ENCODE data around the gene COL4A2. TPM values are rescaled to one million over a fixed set of nuclear protein-coding genes. Genes with fewer than 3 reads are reported as not detected.

Gene COL4A2
- total RNA-seq, 1 donor from 2014 or later: not detected

- intact Hi-C loops (cut with micrococcal nuclease): loop anchor here (10.0 kb wide), 1 partner anchor 67 kb away; no protein-coding TSS in a partner anchor
- Mint-ChIP-seq H3K36me3 (ENCODE audit: low read depth) (no peaks in the 10 kb centered on the region), H3K4me1 (ENCODE audit: low read depth) (no peaks in the 10 kb centered on the region), H3K4me3 (ENCODE audit: low read depth) (no peak overlapping the region), H3K9me3 (no peaks in the 10 kb centered on the region), H3K27ac (no peak overlapping the region), H3K27me3 (ENCODE audit: low read depth) (peaks cover 10% of the 10 kb centered on the region)
- no peak for DNase-seq (ENCODE audit: low spot score)
Observed at GRCh38 chr13:110347535-110348308, 40.6 kb downstream of the COL4A2 start.

DNA sequence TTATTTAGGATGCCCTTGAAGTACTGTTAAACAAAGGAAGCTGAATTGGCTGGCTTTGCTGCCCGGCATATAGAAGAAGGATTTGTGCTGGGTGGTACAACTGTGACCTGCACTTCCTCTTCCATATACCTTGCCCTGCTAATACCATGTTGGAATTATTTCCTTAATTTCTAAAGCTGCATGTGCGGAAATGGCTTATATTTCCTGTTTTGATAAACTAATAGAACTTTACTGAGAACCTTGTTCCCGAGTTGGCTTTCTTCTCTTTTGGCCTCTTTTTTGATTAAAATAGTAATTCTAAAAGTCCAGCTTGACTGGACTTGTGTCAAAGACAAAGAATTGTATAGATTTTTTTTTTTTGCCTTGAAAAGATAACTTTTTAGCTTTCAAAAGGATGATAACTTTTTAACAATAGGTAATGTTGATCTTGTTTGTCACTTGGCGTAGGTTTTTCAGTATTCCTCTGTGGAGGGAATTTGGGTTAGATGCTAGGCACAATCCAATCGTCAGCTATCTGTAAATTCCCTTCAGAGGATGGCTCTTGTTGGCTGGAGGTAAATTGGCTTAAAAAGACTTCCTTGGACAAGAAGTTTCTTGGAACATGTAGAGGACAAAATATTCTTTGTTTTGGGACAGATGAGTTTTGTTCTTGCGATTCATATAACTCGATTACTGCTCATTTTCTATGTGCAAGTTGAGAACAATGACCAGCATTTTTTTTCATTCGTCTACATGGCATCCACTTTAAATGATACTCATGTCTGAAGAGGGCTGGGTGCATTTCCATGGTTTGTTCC is 41.4 kb downstream of the COL4A2 start:
- DNase-seq (ENCODE audit: low spot score): no peak
- Mint-ChIP-seq H3K9me3 (no peaks in the 10 kb centered on the region), H3K4me3 (ENCODE audit: low read depth) (no peak overlapping the region), H3K36me3 (ENCODE audit: low read depth) (no peaks in the 10 kb centered on the region), H3K27me3 (ENCODE audit: low read depth) (peaks cover 10% of the 10 kb centered on the region), H3K4me1 (ENCODE audit: low read depth) (no peaks in the 10 kb centered on the region), H3K27ac (no peak overlapping the region)
- intact Hi-C loops (cut with micrococcal nuclease): loop anchor here (10.0 kb wide), 1 partner anchor 66 kb away; no protein-coding TSS in a partner anchor

DNA sequence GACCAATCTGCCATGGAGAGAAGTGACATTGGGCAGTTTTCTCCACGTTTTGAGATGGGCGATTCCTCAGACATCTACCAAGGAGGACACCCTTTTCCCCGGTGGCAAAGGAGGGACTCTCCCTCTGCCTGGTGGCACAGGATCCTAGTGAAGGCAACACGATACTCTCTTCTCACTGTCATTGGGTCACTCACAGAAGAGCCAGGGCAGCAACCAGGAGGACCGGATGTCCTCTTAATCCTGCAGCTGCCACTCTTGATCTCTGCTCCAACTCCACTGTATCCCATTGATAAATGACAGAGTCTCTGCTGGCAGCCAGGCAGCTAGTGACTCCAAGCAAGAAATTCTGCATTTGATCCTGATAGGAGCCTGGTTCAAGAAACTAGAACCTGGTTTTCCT is 42.2 kb downstream of the COL4A2 start:
- no peaks in the 10 kb centered on the region for H3K4me1 Mint-ChIP-seq (ENCODE audit: low read depth)
- no peaks in the 10 kb centered on the region for H3K36me3 Mint-ChIP-seq (ENCODE audit: low read depth)
- intact Hi-C loops (cut with micrococcal nuclease): loop anchor here (10.0 kb wide), 1 partner anchor 66 kb away; no protein-coding TSS in a partner anchor
- no peak overlapping the region for H3K4me3 Mint-ChIP-seq (ENCODE audit: low read depth)
- no peak for DNase-seq (ENCODE audit: low spot score)
- no peak overlapping the region for H3K27ac Mint-ChIP-seq
- H3K9me3 Mint-ChIP-seq: no peaks in the 10 kb centered on the region
- peaks cover 7% of the 10 kb centered on the region for H3K27me3 Mint-ChIP-seq (ENCODE audit: low read depth)

- Mint-ChIP-seq H3K9me3 (no peaks in the 10 kb centered on the region), H3K27me3 (ENCODE audit: low read depth) (peaks cover 7% of the 10 kb centered on the region), H3K4me3 (ENCODE audit: low read depth) (no peak overlapping the region), H3K4me1 (ENCODE audit: low read depth) (no peaks in the 10 kb centered on the region), H3K27ac (no peak overlapping the region), H3K36me3 (ENCODE audit: low read depth) (no peaks in the 10 kb centered on the region)
- DNase-seq (ENCODE audit: low spot score): no peak
- intact Hi-C loops (cut with micrococcal nuclease): no loop called here
Observed at GRCh38 chr13:110350049-110350448, 43.0 kb downstream of the COL4A2 start.

- intact Hi-C loops (cut with micrococcal nuclease): no loop called here
- no peak overlapping the region for H3K4me3 Mint-ChIP-seq (ENCODE audit: low read depth)
- H3K9me3 Mint-ChIP-seq: no peaks in the 10 kb centered on the region
- DNase-seq (ENCODE audit: low spot score): no peak
- H3K4me1 Mint-ChIP-seq (ENCODE audit: low read depth): no peaks in the 10 kb centered on the region
- H3K36me3 Mint-ChIP-seq (ENCODE audit: low read depth): no peaks in the 10 kb centered on the region
- H3K27ac Mint-ChIP-seq: no peak overlapping the region
- H3K27me3 Mint-ChIP-seq (ENCODE audit: low read depth): peaks cover 7% of the 10 kb centered on the region
Observed at GRCh38 chr13:110350509-110350908, 43.4 kb downstream of the COL4A2 start.

DNA sequence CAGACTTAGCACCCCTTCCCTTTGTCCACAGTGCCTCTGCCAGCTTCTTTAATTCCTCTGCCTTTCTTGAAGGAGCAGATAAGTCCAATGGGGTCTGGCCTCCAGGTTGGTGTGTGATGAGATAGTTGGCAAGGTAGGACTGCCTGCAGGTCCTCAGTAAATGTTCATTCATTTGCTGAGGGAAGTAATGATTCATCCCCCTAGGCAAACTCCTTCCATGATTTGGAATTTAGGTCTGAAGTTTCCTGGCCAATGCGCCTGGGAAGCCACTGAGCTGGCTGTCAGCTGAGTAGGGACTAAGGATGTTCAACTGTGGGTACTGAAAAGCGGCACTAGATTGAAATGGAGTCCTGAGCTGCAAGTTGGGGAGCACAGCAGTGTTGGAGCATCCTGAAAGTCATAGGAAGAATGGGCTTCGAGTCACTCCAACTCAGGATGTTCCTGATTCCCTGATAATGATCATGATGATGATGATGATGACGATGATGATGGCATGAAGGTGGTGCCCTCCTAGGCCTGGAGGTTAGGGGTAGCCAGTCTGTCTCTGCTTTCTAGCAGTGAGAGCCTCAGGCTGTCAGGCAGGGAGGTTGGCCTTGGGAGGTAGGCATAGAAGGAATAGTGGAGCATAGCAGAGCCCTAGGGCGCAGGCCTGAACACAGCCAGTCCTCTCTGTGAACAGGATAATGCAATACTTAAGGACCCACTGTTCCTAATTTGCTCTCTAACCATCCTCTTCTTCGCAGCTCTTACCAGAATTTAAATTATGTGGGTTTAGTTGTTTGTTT is 44.7 kb downstream of the COL4A2 start:
- Mint-ChIP-seq H3K27me3 (ENCODE audit: low read depth) (peaks cover 7% of the 10 kb centered on the region), H3K36me3 (ENCODE audit: low read depth) (no peaks in the 10 kb centered on the region), H3K4me3 (ENCODE audit: low read depth) (no peak overlapping the region), H3K27ac (no peak overlapping the region), H3K4me1 (ENCODE audit: low read depth) (no peaks in the 10 kb centered on the region), H3K9me3 (no peaks in the 10 kb centered on the region)
- intact Hi-C loops (cut with micrococcal nuclease): no loop called here
- no peak for DNase-seq (ENCODE audit: low spot score)

DNA sequence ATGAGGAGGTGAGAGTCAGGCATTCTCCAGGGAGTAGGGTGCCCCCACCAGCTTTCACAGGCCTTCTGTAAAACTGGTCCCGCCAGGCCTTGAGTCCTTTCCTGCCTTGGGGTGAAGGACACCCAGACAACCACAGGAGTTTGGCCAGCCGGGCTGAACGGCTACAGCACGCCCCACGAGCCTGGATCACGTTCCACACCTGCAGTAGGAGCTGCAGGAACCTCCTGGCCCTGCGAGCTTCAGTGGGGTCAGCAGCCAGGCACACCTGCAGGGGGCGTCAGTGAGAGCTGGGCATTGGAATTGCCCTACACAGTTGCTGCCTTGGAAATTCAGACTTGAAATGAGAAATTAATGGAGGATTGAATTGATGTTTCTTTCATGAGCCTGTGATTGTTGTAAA is 45.7 kb downstream of the COL4A2 start:
- Mint-ChIP-seq H3K27me3 (ENCODE audit: low read depth) (peaks cover 7% of the 10 kb centered on the region), H3K4me1 (ENCODE audit: low read depth) (no peaks in the 10 kb centered on the region), H3K36me3 (ENCODE audit: low read depth) (no peaks in the 10 kb centered on the region), H3K9me3 (no peaks in the 10 kb centered on the region), H3K4me3 (ENCODE audit: low read depth) (no peak overlapping the region), H3K27ac (no peak overlapping the region)
- no peak for DNase-seq (ENCODE audit: low spot score)
- intact Hi-C loops (cut with micrococcal nuclease): no loop called here

DNA sequence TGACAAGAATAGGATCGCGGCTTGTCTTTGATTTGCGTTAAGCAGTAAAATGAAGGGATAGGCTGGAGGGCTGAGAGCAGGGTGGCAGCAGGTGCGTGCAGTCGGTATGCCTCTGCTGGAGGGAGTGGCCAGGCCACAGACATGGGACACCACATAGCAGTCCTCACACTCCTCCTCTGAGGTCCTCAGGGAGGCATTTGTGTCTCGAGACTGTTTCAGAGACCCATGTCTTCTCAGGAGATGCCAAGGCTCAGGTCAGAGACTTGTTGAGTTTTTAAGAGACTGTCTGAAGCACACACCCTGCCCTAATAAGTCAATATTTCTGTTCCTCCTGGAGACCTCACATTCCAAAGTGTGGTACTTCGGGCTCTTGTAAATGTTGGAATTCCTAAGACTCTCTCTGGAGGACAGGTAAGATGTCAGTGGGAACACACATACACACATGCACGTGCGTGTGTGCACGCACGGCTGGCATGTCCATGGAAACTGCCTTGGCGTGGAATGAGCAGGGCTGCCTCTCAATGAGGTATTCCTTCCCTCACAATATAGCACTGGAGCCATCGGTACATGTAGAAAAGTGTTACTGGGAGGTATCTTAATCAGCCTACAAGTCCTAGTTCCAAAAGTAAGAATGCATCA is 46.4 kb downstream of the COL4A2 start:
- Mint-ChIP-seq H3K36me3 (ENCODE audit: low read depth) (no peaks in the 10 kb centered on the region), H3K4me3 (ENCODE audit: low read depth) (no peak overlapping the region), H3K9me3 (no peaks in the 10 kb centered on the region), H3K4me1 (ENCODE audit: low read depth) (no peaks in the 10 kb centered on the region), H3K27me3 (ENCODE audit: low read depth) (peaks cover 3% of the 10 kb centered on the region), H3K27ac (no peak overlapping the region)
- intact Hi-C loops (cut with micrococcal nuclease): no loop called here
- DNase-seq (ENCODE audit: low spot score): no peak

DNA sequence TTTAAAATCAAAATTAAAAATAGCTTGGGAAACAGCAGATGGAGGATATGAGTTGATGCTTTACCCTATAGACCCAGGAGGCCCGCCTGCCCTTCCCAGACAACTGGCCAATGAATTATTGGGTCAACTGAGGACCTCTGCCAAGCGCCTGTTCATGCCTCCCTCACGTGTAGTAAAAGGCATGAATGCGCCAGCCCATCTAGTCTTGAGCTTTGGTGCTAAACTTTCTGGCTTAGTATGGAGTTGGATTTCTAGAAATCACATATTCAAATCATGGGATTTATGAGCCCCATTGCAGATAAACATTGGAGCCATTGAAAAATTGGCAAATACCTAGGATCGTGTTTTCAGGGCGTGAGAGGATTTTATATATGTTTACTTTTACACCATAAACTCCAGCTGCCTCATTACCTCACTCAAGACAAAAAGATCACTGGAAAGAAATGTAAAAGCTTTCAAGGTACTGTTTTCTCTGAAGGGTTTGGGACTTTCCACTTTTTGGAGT is 47.1 kb downstream of the COL4A2 start:
- H3K27ac Mint-ChIP-seq: no peak overlapping the region

DNA sequence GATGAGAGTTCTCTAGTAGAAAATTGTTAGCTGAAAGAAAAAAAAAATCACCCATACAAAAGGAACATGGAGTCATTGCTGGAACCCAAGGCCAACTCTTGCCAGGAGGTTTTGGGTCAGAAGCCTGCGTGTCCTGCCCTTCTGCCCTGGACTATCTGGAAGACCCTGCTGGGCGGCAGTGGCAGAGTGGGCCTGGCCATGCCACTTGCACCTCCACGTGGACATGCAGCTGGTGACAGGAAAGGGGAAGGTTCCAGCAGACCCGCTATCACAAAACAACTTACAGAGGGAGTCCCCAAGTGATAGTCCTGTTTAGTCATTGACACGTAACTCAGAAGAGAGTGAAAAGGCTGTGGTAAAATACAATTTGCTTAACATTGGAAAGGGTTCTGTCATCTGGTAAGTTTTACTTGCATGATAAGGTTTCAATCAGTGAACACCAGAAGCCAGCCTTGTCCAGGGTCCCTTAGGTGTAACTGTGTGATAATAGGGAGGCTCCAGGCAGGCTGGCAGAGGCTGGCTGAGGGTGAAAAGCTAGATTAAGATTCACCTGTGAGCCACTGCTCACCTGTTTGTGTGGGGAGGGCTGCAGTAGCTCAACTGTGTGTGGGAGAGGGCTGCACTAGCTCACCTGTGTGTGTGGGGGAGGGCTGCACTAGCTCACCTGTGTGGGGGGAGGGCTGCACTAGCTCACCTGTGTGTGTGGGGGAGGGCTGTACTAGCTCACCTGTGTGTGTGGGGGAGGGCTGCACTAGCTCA is 47.8 kb downstream of the COL4A2 start:
- no peak overlapping the region for H3K4me3 Mint-ChIP-seq (ENCODE audit: low read depth)
- no peaks in the 10 kb centered on the region for H3K27me3 Mint-ChIP-seq (ENCODE audit: low read depth)
- intact Hi-C loops (cut with micrococcal nuclease): no loop called here
- DNase-seq (ENCODE audit: low spot score): no peak
- no peaks in the 10 kb centered on the region for H3K9me3 Mint-ChIP-seq
- H3K36me3 Mint-ChIP-seq (ENCODE audit: low read depth): no peaks in the 10 kb centered on the region
- H3K4me1 Mint-ChIP-seq (ENCODE audit: low read depth): no peaks in the 10 kb centered on the region
- H3K27ac Mint-ChIP-seq: no peak overlapping the region

More for the DNA sequence above, 47.1 kb downstream of the COL4A2 start:
- Mint-ChIP-seq H3K4me3 (ENCODE audit: low read depth) (no peak overlapping the region), H3K4me1 (ENCODE audit: low read depth) (no peaks in the 10 kb centered on the region), H3K9me3 (no peaks in the 10 kb centered on the region), H3K36me3 (ENCODE audit: low read depth) (no peaks in the 10 kb centered on the region), H3K27me3 (ENCODE audit: low read depth) (no peaks in the 10 kb centered on the region)
- DNase-seq (ENCODE audit: low spot score): no peak
- intact Hi-C loops (cut with micrococcal nuclease): no loop called here

- Mint-ChIP-seq H3K4me1 (ENCODE audit: low read depth) (no peaks in the 10 kb centered on the region), H3K9me3 (no peaks in the 10 kb centered on the region), H3K36me3 (ENCODE audit: low read depth) (no peaks in the 10 kb centered on the region), H3K4me3 (ENCODE audit: low read depth) (no peak overlapping the region), H3K27ac (no peak overlapping the region), H3K27me3 (ENCODE audit: low read depth) (peaks cover 1% of the 10 kb centered on the region)
- DNase-seq (ENCODE audit: low spot score): no peak
- intact Hi-C loops (cut with micrococcal nuclease): no loop called here
Observed at GRCh38 chr13:110356362-110356761, 49.3 kb downstream of the COL4A2 start.

GRCh38 chr13:110358381-110358780 is 51.3 kb downstream of the COL4A2 start:
- no peak overlapping the region for H3K27ac Mint-ChIP-seq
- H3K36me3 Mint-ChIP-seq (ENCODE audit: low read depth): no peaks in the 10 kb centered on the region
- H3K9me3 Mint-ChIP-seq: no peaks in the 10 kb centered on the region
- no peak for DNase-seq (ENCODE audit: low spot score)
- peaks cover 3% of the 10 kb centered on the region for H3K27me3 Mint-ChIP-seq (ENCODE audit: low read depth)
- no peak overlapping the region for H3K4me3 Mint-ChIP-seq (ENCODE audit: low read depth)
- intact Hi-C loops (cut with micrococcal nuclease): no loop called here
- no peaks in the 10 kb centered on the region for H3K4me1 Mint-ChIP-seq (ENCODE audit: low read depth)

Data from activated T-helper 2 cell treated with anti-CD3 and anti-CD28 coated beads, Interferon-gamma antibody, Interleukin-2, Interleukin-4, amounts not matched to agents 10 μg/mL and 5 μg/mL and 100 μg/mL, durations not matched to agents 14 hours and 24 hours and 36 hours (primary cell).